Metanephros (tissue), 2 donors: Measurements from ENCODE around the gene PPARD. TPM values are rescaled to one million over a fixed set of nuclear protein-coding genes. Genes with fewer than 3 reads are reported as not detected.

ENCODE experiments used
- small RNA-seq: library from RNA; depleted of rRNA; stranded (forward); fragments of <200 nt; gene quantifications from one replicate; pipeline ENCODE3, GENCODE V24; 2014; ENCODE audit warnings: low replicate concordance
- total RNA-seq: library from RNA; depleted of rRNA; stranded (reverse); fragments of >200 nt; gene quantifications from one replicate; pipeline ENCODE4 v1.2.3, GENCODE V29; 2014

The PPARD gene
- 12.3 TPM for total RNA-seq

DNA sequence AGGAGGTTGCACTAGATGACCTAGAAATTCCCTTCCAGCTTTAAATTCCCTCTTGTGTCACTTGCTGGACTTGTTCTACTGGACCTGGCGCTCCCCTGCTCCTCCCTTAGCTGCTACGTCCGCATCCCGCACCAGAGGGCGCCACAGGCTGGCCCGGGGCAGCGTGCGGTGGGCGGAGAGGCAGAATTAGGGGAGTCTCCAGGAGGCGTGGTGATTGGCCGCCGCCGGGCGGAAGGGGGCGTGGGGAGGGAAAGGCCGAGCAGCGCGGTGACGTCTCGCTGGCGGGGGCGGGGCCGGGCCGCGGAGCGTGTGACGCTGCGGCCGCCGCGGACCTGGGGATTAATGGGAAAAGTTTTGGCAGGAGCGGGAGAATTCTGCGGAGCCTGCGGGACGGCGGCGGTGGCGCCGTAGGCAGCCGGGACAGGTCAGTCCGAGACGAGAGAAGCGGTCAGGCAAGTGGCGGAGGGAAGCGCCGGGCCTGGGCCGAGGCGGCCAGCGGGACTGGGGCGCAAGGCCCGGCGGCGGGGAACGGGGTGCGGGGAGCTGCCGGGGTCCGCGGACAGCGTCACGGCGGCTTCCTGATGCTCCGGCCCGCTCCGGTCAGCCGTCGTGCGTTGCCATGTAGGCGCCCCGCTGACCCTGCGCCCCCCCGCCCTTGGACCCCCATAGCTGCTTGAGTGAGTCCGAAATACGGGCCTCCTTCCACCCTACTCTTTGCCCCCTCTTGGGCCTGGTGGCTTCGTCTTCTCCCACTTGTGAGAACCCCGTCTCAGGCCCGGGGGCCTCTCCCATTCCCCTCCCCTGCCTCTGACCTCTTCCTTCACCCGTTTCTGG lies at the start of gene PPARD:
Gene PPARD (plus strand): TSS at position 301 of the 834 bp plus-strand sequence. CDS start 68,530 bp downstream, outside the sequence.

DNA sequence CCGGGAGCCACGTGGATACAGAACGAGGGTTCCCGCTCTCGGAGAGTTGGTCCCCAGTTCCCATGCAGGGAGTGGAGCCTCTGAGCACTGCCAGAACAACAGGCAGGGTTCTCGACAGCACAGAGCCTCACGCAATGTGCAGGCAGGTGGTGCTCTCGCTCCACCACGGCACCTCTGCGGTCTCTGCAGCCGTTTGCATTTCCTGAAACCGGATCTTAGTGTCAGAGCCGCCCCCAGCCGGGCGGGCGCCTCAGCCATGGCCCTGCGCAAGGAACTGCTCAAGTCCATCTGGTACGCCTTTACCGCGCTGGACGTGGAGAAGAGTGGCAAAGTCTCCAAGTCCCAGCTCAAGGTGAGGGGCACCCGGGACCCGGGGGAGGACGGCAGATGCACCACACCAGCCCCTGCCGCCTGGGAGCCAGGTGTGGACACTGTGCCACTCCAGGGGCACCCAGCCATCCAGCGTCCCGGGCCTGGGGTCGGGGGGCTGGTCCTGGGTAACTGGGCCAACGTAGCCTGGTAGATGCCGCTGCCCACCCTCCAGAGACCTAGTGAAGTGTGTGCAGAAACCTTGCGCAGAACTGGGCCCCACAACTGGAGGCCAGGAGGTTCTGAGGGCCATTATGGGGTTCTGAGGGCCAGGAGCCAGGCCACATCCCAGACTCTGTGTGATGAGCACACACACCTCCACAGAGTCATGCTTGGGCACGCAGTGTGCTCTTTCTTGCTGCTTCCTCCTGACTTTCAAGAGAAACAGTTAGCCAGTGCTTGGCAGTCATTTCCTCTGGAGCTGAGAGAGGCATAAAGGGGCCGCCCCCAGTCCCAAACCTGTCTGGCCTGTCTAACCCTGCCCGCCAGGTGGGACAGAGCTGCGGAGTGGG lies 44.5 kb upstream of the PPARD start, which contains the start of gene DEF6:
Gene DEF6 (plus strand): TSS at position 218 of the 881 bp plus-strand sequence. CDS start 39 bp downstream, at position 257.

DNA sequence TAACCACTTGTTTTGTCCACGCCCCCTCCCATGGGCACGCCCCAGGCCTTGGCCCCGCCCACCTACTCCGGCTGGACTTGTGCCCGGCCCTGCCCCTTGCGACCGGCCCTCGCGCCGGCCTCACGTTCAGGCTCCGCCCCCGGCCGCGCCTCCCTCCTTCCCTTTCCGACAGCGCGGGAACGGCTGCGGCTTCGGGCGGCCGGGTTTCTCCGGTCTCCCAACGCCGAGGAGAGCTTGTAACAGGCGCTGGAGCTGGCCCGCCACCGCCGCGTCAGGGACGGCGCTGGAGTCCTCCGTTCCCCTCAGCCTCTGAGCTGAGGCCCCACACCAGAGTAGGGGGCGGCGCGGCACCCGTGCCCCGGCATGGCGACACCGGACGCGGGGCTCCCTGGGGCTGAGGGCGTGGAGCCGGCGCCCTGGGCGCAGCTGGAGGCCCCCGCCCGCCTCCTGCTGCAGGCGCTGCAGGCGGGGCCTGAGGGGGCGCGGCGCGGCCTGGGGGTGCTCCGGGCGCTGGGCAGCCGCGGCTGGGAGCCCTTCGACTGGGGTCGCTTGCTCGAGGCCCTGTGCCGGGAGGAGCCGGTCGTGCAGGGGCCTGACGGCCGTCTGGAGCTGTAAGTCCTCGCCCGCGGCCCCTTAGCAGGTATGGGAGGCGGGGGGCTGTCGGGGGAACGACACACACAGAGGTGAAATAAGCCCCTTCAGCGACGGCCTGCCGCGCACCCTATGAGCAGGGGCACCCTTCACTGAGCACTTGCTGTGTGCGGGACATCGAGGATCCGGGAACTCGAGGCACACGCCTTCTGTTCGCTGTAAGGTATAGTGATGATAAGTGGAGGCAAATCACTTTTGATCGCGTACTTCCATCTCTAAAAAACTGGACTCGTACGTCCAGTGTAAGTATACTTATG lies 110.1 kb downstream of the PPARD start, which contains the start of gene FANCE:
Gene FANCE (plus strand): TSS at position 156 of the 908 bp plus-strand sequence. CDS start 208 bp downstream, at position 364.

DNA sequence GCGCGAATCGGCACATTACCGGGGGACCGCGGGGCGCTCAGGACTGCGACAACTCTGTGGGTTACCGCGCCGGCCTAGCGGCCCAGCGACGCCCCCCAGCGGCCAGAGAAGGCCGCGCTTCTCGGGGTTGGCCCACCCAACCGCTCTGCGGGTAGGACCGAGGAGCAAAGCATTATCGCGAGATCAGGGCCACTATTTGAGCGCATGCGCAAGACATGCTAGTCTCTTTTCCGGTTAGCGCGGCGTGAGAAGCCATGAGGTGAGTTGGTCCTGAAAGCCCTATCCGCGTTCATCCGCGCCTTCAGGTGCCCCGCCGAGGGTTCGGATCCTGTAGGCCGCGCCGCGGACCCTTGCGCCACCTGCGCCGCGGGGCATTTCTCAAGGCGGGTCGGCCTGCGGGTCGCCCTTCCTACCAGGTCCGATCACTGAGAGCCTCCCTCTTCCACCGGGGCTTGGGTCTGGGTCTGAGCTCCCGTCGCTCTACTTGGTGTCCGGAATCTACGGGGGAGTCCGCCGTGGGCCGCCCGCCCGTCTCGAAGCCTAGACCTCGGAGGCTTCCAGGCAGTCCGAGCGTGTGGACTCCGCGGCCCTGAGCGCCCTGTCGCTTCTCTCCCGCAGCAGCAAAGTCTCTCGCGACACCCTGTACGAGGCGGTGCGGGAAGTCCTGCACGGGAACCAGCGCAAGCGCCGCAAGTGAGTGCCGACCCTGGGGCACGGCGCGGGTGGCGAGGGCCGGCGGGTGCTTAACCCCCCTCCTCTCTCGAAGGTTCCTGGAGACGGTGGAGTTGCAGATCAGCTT lies 126.0 kb downstream of the PPARD start, which contains the start of gene RPL10A:
Gene RPL10A (plus strand): TSS at position 221 of the 799 bp plus-strand sequence. CDS start 34 bp downstream, at position 255.

Small RNA genes within 50 kb of the gene (small RNA-seq; reads per million reads assigned to genes)
- gene MIR7111 = not detected

Other genes starting within 250 kb of the PPARD start
- 1.5 TPM for gene TCP11, start 201.2 kb upstream of the PPARD start, total RNA-seq
- gene SCUBE3, start 128.6 kb upstream of the PPARD start, total RNA-seq = 26.9 TPM
- gene ZNF76, start 82.8 kb upstream of the PPARD start, total RNA-seq = 34.0 TPM
- gene DEF6, start 44.7 kb upstream of the PPARD start, total RNA-seq = 9.1 TPM
- gene FANCE, start 109.8 kb downstream of the PPARD start, total RNA-seq = 8.0 TPM
- 2,062 TPM for gene RPL10A, start 125.8 kb downstream of the PPARD start, total RNA-seq
- 21.3 TPM for gene TEAD3, start 154.5 kb downstream of the PPARD start, total RNA-seq
- gene TULP1, start 170.3 kb downstream of the PPARD start, total RNA-seq = 3.1 TPM